GM19467 (cell line): ENCODE measurements around the gene ATF4.

Source experiments
- ATAC-seq: cut with Tn5 transposase; IDR thresholded peaks from one replicate; pipeline ENCODE4 v1.9.1; 2021; ENCODE audit warnings: mild to moderate bottlenecking, moderate library complexity; ENCODE audit not compliant: unreplicated experiment

The ATF4 gene

DNA sequence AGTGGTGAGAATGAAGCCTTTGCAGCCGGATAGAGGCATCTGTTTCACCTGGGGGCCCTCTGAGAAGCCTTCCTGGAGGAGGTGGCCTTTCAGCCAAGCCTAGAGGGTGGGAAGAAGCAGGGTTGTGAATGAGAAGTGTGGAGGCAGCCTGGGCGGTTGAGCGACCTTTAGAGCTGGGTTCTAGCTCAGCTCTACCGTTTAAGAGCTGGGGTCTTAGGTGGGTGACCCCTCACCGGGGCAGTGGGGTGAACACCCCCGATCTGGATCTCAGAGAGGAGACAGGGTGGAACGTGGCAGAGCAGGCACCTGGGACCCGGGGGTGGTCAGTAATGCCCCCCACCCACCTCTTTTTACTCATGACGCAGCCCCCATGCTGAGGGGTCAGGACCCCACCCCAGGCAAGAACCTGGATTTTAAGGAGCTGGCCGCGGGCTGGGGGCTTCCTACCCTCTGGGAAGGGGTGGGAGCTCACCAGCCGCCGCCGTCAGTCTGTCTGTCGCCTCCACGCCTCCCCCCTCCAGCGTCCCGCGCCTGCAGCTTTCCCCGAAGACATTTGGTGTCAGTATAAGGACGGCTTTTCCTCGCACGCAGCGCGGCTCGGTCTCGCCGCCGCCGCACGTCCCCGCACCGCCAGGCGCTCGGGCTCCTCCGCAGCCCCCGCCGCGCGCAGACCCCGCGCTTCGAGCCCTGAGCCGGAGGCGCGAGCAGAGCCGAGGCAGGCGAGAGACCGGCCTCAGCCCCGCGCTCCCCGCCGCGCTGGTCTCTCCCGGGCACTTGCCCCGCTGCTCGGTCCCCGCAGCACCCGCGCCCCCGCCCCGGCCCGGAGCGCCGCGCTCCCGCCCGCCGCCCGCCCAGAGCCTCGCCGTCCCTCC is 36.8 kb downstream of the ATF4 start:
- ATAC-seq, result no peak

DNA sequence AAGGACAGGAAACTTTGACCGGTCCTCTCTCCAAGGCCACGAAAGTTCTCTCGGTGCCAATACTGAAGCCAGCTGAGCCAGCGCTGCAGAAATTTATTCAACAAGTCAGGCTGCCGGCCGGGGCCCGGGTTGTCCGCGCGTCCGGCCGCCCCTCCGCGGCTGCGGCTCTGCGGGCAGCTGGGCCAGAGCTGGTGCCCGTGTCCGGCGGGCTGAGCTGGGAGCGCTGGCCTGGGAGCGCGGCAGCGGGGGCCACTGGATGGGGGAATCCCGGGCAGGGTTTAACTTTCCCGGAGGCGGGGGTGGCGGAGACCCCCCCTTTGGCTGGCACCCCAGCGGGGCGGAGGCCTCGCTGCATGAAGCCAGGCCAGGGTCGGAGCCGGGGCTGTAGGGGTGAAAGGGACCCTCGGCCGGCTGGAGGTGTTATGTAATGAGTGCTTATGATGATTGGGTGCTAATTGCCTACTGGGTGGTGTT is 37.9 kb downstream of the ATF4 start:
- ATAC-seq, result no peak

- ATAC-seq, result no peak
These were observed 38.6 kb downstream of the ATF4 start for GRCh38 chr22:39558950-39559349.

DNA sequence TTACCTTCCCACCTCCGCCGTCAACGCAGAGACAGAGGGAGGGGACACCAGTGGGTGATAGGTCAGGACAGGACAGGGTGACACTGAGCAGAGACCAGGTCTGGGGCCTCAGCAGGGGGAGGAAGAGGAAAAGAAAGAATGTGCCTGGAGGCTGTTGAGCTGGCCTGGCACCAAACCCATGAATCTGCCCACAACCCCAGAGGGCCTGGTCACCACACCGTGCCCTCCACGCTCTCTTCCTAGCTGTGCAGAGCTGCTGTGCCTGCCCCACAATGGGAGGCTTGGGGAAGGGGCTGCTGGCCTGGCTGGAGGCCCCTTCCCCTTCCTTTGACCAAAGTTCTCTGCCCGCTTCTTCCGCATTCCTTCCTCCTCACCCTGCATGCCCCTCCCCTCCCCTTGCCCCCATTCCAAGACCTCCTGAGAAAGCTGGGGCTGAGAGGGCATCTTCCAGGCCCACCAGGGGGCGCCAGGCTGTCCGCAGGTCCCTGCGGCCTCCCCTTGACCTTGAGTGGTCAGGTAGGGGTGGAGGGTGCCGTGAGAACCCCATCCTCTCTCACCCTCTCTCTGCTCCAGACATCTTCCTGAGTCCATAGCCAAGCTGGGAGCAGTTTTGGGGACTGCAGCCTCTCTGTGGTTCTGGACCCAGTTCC is 39.2 kb downstream of the ATF4 start:
- no peak for ATAC-seq

- ATAC-seq, result no peak
These were observed 39.8 kb downstream of the ATF4 start for GRCh38 chr22:39560127-39560526.

- no peak for ATAC-seq
These were observed 42.6 kb downstream of the ATF4 start for GRCh38 chr22:39562839-39563489.

- no peak for ATAC-seq
These were observed 43.4 kb downstream of the ATF4 start for GRCh38 chr22:39563571-39564428.

GRCh38 chr22:39565414-39565944 is 45.1 kb downstream of the ATF4 start:
- no peak for ATAC-seq

- ATAC-seq, result no peak
These were observed 47.0 kb downstream of the ATF4 start for GRCh38 chr22:39567135-39567946.

- ATAC-seq, result no peak
These were observed 48.1 kb downstream of the ATF4 start for GRCh38 chr22:39568278-39568981.

DNA sequence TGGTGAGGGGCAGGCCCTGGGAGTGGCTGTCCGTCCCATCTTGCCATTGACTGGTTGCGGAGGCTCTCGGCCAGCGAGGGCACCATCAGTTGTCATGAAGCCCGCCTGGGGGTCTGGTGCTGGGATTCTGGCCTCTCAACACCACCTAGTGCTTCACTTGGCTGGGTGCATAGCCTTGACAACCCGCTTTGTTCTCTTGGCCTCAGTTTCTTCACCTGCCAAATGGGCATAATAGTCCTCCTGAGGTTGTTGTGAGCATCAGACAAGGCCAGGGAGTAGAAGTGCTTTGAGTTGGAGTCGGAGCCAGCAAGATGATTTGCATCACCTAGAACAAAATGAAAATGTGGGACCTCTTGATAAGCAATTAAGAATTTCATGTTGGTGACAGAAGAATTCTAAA is 48.7 kb downstream of the ATF4 start:
- no peak for ATAC-seq

DNA sequence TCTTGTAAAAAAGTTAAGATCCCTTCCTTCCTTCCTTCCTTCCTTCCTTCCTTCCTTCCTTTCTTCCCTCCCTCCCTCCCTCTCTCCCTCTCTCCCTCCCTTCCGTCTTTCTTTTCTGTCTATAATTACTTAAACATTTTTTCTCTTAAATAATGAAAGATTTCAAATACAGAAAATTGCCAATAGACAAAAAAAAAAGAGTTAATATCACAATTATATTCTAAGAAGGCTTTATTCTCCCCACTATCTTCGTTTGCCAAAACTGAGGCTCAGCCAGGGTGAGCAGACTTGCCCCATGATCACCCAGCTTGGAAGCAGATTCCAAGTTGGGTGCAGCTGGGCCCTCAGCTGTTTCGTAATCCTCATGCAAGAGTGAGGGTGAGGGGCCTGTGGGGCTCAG is 49.9 kb downstream of the ATF4 start:
- no peak for ATAC-seq

- ATAC-seq, result no peak
These were observed 50.3 kb downstream of the ATF4 start, which contains the start of gene CACNA1I for GRCh38 chr22:39570665-39571064. CACNA1I (plus strand) TSS chr22:39570753; CDS start chr22:39570753, 0 bp downstream.

GRCh38 chr22:39571538-39571937 is 51.2 kb downstream of the ATF4 start:
- ATAC-seq, result no peak
